ENCODE results near the gene PLGRKT.
"Not testable (repeated sequence)": the region's sequence is repeated elsewhere in the genome, so short reads cannot be mapped to it uniquely, and the experiment has no call there.

The PLGRKT gene

DNA sequence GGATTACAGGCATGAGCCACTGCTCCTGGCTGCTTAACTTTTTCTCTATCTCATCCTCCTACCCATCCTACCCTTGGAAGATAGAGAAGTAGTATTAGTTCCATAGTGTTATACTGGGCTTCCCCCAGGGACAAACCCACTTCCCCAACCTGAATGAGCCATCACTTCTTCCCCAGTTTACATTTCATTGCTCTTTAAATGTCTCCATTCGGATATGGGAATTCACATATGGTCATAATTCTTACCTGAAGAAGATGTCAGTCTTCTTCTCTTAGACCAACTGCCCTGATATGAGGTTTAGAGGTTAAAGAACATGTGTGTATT lies 14.5 kb upstream of the PLGRKT start:
- no peak for DNase-seq (ENCODE audit: low read depth)

DNA sequence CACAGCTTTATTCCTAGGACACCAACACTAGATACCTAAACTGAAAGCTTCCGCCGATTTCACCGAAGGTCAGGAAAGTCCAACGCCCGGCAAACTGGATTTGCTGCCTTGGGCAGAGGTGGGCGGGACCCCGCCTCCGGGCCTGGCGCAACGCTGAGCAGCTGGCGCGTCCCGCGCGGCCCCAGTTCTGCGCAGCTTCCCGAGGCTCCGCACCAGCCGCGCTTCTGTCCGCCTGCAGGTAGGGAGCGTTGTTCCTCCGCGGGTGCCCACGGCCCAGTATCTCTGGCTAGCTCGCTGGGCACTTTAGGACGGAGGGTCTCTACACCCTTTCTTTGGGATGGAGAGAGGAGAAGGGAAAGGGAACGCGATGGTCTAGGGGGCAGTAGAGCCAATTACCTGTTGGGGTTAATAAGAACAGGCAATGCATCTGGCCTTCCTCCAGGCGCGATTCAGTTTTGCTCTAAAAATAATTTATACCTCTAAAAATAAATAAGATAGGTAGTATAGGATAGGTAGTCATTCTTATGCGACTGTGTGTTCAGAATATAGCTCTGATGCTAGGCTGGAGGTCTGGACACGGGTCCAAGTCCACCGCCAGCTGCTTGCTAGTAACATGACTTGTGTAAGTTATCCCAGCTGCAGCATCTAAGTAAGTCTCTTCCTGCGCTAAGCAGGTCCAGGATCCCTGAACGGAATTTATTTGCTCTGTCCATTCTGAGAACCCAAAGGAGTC lies 12.8 kb upstream of the PLGRKT start, which contains the start of gene CD274:
CD274 (plus strand) TSS at position 184 of the 733 bp plus-strand sequence. CDS start 5,572 bp downstream, outside the sequence.
- DNase-seq (ENCODE audit: low read depth), result peak; percentile 66

DNA sequence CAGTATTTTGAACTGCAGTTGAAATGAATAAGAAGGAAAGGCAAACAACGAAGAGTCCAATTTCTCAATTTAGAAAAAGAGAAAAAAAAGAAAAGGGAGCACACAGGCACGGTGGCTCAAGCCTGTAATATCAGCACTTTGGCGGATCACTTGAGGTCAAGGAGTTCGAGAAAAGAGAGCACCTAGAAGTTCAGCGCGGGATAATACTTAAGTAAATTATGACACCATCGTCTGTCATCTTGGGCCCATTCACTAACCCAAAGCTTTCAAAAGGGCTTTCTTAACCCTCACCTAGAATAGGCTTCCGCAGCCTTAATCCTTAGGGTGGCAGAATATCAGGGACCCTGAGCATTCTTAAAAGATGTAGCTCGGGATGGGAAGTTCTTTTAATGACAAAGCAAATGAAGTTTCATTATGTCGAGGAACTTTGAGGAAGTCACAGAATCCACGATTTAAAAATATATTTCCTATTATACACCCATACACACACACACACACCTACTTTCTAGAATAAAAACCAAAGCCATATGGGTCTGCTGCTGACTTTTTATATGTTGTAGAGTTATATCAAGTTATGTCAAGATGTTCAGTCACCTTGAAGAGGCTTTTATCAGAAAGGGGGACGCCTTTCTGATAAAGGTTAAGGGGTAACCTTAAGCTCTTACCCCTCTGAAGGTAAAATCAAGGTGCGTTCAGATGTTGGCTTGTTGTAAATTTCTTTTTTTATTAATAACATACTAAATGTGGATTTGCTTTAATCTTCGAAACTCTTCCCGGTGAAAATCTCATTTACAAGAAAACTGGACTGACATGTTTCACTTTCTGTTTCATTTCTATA lies 12.0 kb upstream of the PLGRKT start:
- no peak for DNase-seq (ENCODE audit: low read depth)

DNA sequence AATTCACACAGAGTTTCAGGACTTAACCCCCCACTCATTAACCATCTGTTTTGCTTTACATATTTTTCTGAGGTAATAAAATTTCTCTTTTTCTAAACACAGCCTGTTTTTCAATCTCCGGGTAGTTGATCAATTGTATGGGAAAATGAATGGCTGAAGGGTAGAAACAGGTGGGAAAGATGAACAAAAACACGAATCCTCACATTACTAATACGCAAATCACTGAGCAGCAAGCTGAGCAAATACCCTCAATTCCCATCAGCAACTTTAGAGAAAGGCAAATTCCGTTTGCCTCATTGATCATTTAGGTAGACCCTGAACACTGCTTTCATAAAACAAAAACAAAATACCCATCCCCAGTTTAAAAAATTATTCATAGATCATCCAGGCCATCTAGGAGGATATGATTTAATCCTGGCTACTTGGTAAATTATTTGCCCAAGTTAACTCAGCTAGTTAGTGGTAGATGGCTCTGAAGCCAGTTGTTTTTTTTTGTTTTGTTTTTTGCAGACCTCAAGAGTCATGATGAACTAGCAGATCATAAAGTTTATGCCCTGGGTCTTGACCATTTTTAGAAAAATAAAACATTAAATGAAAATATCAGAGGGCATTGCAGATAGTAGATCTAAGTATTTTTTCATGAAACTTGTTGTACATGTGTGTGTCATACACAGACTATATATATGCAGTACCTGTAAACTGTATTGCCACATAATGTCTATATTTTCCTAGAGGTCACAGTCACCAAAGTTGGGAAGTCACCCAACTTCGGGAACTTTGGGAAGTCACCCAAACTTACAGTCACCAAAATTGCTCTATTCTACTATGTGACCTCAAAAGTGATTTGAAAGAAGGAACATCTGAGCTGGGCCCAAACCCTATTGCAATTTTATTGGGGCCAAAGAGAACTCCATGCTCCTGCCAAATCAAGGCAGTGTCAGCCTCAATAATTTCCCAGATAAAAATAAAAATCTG lies 11.0 kb upstream of the PLGRKT start:
- no peak for DNase-seq (ENCODE audit: low read depth)

DNA sequence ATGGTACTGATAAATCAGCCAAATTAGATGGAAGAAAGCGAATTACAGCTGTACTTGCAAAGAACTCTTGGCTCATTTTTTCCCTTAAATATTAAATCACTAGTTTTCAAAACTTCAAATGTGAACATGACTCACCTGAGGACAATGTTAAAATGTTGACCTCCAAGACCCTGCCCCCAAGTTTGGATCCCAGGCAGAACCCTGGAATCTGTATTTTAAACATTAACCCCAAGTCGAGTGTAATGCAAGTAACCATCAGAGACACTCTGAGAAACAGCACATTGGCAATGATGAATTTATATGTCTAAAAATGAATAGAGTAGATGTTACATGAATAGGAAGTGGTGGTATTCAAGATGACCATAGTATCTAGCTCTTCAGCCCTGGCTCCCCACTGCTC lies 10.3 kb upstream of the PLGRKT start:
- no peak for DNase-seq (ENCODE audit: low read depth)

DNA sequence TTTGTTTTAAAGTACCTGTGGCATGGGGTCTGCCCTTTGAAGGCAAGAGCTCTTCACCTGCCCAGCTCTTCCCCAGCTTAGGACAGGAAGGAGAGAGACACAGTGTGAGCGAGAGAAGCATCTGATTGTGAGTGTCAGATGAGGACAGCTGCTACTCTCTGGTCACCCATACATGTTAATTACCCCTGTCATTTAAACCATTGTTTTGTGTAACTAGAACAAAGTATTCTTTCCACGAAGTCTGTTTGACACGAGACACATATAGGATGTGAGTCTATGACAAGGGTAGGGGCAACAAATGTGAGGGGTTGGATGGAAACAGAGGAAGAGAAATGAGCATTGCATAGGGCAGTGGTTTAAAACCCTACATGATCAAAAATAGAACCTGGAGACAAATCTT lies 9.6 kb upstream of the PLGRKT start:
- DNase-seq (ENCODE audit: low read depth), result no peak

DNA sequence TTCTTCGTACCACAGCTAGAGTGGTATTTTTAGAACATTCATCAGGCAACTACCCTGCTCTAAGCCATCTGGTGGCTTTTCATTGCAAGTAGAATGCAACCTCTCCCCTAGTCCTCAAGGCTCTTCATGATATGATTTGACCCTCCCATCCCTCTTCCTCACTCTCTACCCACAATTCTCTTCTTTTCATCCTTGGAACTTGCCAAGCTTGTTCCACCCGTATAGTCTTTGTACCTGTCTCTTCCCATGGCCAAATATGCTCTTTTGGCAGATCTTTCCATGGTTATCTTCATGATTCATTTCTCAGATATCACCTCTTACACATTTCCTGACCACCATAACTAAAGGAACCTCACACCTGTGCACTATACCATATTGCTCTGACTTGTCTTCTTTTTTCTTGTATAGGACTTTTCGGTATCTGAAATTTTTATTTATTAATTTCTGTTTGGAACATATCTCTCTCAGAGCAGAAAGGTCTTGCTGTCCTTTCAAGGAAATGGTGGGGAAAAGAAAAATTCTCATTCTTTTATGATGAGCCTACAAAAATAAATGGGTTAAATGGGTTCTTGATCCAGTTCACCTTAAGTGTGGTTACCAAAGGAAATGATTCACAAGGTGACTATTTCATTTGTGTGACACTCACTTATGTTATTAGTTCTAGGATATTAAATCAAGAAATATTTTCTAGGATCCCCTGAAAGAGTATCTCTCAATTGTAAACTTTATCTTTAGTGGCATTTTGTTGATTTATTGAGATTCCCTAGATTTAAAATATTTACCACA lies 8.9 kb upstream of the PLGRKT start:
- no peak for DNase-seq (ENCODE audit: low read depth)

DNA sequence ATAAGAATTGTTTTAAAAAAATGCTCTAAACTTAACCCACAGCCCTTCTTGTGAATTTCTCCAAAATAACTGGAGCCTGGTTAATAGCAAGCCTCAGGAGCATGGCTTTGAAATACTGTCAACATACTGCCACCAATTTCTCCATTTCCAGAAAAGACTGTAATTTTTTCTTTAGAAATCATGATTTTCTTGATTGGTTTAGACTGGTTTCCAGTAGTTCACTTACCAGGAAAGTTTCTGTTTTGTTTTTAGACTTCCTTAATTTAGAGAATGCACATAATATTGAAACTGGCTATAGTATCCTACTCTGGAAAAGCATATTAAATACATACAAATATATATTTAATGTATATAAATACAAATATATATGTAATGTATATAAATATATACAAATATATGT lies 8.2 kb upstream of the PLGRKT start:
- DNase-seq (ENCODE audit: low read depth), result no peak

DNA sequence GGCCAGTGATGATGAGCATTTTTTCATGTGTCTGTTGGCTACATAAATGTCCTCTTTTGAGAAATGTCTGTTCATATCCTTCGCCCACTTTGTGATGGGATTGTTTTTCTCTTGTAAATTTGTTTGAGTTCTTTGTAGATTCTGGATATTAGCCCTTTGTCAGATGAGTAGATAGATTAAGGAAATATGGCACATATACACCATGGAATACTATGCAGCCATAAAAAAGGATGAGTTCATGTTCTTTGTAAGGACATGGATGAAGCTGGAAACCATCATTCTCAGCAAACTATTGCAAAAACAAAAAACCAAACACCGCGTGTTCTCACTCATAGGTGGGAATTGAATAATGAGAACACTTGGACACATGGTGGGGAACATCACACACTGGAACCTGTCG lies 7.4 kb upstream of the PLGRKT start:
- not testable (repeated sequence) for DNase-seq (ENCODE audit: low read depth)

DNA sequence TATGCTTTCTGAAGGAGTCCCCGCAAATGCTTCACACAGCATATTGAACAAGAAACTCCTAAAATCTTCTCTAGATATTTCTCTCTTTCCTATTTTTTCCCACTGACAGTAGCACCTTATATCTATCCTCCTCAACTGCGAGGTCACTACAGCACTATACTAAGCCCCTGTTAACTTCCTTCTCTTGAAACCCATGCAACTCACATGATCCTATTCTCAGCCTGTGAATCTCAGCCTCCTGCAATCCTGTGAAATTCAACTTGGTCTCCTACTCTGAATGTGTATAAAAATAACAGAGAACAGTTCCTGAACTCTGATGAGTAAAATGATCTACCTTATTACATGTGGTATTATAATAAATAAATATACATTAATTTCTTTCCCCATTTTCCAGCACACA lies 6.1 kb upstream of the PLGRKT start:
- no peak for DNase-seq (ENCODE audit: low read depth)

DNA sequence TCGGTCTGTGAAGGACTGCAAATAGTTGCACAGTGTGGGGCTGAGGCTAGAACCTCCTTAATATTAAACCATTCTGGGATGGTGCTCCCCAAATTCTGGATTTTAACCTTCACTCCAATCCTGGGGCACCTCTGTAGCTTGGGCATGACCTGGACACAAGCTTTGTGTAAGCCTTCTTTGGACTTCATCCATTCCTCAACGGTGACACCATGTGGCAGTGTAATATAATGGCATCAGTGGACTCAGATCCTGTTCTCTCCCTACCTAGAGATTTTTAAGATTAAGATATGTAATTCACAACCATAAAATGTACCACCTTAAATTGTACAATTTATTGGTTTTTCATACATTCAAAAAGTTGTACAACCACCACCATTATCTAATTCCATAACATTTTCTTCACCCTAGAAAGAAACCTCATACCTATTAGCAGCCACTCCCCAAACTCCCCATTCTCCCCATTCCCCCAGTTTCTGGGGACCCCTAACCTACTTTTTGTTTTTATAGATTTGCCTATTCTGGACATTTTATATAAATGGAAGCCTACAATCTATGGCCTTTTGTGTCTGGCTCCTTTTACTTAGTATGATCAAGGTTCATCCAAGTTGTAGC lies 4.8 kb upstream of the PLGRKT start:
- no peak for DNase-seq (ENCODE audit: low read depth)

DNA sequence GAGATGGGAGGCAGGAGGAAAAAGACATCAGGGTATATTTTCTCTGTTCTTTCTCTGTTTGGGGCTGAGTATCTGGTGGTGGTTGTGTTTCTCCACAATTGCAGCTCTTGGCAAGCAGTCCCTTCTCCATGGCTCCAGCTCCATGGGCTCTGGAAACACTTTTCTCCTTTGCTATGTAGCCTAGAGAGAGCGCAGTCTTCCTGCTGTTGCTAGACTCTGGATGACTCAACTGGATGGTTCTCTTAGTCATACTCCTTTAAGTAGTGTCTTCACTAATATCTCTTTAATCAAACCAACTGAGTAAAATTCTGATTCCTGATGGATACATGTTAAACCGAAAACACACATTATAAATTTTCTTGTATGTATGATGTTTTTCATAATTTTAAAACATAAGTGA lies 3.3 kb upstream of the PLGRKT start:
- DNase-seq (ENCODE audit: low read depth), result peak; percentile 41

DNA sequence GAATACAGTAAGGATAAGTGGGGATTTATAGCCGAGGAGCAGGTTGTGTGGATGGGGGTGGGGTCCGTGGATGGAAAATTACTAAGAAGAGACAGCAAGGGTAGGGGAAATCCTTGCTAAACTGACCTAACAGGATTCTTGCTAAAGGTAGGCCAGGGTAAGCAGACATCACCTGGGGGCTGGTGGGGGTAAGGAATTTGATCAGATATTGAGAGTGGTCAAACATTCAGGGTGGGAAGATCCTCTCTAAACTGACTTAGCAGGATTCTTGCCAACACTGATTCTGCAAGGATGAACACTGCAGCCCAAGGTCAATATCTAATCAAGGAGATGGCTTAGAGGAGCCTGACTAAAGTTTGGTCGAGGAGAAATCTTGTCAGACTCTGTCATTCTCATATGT lies 2.7 kb upstream of the PLGRKT start:
- no peak for DNase-seq (ENCODE audit: low read depth)

DNA sequence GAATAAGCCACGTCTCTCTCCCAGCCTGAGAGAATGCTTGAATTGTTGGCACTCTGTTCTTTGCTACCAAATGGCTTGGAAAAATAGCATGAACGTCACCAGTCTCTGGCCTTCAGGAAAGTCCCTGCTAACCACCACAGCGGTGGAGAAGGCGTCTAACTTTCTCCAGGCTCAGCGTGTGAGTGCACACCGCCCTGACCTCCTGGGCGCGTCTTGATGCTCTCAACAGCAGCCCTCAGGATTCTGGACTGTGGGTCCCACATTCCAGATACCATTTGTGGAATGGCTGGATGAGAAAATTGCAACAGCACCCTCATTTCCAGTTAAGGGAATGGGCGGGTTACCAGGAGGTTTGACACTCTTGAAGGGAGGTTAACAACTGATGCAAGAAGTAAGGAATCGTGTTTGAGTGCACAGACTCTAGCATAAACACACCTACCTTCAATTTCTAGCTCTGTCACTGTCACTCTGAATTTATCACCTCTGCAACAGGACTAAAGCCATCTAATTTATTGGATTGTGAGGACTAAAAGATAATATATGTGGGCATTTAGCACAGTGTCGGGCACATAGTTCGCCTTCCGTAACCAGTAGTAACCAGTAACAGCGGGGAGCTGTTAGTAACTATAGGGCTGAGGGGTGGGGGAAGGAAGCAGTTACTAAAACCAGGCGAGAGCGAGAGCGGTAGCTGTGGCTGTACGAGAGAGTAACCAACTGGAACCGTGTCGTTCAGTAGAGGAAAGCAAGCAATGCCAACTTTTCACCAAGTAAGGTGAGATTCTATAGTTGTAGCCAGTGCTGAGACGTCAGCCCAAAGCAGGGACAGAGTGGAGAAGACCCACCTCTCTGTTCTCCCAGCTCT lies 807 bp upstream of the PLGRKT start:
- peak; percentile 46 for DNase-seq (ENCODE audit: low read depth)

DNA sequence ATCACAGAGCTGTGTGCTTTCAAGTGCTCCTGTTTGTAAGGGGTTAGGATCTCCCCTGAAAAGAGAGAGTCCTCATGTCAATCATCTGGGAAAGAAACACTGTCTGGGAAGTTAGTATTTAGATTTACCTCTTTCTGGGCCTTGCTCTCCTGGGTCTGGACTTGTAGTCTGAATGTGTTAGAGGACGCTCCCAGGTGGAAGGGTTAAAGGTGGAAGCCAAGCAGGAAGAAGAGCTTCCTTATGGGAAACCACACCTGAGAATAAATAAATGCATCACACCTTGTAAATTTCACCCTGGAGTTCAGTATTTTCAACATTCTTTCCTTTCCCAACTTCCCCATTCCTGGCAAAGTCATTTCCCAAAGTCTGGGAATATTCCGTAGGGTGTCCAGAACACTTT lies 1.3 kb downstream of the PLGRKT start:
- DNase-seq (ENCODE audit: low read depth), result no peak

DNA sequence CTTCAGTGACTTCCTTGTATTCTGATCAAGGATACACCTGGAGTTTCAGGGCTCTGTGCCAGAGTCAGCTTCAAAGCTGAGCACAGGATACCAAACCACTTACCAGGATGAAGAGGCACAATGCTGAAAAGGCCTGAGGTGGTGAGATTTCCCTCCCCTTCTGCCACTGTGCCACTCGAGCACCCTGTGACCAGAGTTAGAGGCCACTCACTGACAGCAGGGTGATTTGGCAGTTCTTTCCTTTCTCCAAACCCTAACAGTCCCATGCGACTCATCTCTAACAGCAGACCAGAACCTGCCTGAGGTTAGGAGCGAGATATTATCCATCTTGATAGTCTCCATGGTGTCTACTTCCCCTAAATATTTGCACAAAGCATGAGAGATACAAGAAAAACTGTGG lies 1.8 kb downstream of the PLGRKT start:
- no peak for DNase-seq (ENCODE audit: low read depth)

DNA sequence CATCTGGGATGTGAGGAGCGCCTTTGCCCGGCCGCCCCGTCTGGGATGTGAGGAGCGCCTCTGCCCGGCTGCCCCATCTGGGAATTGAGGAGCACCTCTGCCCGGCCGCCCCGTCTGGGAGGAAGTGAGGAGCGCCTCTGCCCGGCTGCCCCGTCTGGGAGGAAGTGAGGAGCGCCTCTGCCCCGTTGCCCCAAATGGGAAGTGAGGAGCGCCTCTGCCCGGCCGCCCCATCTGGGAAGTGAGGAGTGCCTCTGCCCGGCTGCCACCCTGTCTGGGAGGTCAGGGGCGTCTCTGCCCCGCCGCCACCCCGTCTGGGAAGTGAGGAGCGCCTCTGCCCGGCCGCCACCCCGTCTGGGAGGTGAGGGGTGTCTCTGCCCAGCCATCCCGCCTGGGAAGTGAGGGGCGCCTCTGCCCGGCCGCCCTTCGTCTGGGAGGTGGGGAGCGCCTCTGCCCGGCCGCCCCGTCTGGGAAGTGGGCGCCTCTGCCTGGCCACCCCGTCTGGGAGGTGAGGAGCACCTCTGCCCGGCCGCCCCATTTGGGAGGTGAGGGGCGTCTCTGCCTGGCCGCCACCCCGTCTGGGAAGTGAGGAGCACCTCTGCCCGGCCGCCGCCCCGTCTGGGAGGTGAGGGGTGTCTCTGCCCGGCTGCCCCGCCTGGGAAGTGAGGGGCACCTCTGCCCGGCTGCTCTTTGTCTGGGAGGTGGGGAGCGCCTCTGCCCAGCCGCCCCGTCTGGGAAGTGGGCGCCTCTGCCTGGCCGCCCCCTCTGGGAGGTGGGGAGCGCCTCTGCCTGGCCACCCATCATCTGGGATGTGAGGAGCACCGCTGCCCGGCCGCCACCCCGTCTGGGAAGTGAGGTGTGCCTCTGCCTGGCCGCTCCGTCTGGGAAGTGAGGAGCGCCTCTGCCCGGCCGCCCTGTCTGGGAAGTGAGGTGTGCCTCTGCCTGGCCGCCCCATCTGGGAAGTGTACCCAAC lies 3.6 kb downstream of the PLGRKT start:
- not testable (repeated sequence) for DNase-seq (ENCODE audit: low read depth)

DNA sequence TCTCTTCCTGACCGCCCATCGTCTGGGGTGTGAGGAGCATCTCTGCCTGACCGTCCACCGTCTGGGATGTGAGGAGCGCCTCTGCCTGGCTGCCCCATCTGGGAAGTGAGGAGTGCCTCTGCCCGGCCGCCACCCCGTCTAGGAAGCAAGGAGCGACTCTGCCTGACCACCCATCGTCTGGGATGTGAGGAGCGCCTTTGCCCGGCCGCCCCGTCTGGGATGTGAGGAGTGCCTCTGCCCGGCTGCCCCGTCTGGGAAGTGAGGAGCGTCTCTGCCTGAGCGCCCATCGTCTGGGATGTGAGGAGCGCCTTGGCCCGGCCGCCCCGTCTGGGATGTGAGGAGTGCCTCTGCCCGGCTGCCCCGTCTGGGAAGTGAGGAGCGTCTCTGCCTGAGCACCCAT lies 4.4 kb downstream of the PLGRKT start:
- not testable (repeated sequence) for DNase-seq (ENCODE audit: low read depth)

DNA sequence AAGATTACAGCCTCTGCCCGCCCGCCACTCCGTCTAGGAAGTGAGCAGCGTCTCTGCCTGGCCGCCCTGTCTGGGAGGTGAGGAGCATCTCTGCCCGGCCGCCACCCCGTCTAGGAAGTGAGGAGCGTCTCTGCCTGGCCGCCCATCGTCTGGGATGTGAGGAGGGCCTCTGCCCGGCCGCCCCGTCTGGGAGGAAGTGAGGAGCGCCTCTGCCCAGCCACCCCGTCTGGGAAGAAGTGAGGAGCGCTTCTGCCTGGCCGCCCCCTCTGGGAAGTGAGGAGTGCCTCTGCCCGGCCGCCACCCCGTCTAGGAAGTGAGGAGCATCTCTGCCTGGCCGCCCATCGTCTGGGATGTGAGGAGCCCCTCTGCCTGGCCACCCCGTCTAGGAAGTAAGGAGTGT lies 4.8 kb downstream of the PLGRKT start:
- DNase-seq (ENCODE audit: low read depth), result not testable (repeated sequence)

All from non-pigmented ciliary epithelial cell (primary cell).